ENCODE results near the gene BAX.
"Not testable (repeated sequence)": the region's sequence is repeated elsewhere in the genome, so short reads cannot be mapped to it uniquely, and the experiment has no call there.

BAX gene

GRCh38 chr19:48921721-48922500, 32.8 kb upstream of the BAX start:
- TF ChIP-seq CTCF (conservative IDR thresholded peaks at IDR 0.05; ENCODE audit: low read depth), result no peak
- DNase-seq (ENCODE audit: low spot score), result no peak
- ChIA-PET POLR2A (ENCODE audit: low non-redundant PET) (interaction anchor here (0.7 to 1.0 kb wide), 2 partner anchors 10 to 35 kb away, joined by 5 to 7 read pairs; no protein-coding TSS in a partner anchor), CTCF (no interaction called here)
- no peak overlapping the region; the same call in 1 of the 2 replicates for H3K27ac ChIP-seq

GRCh38 chr19:48922548-48923490, 31.9 kb upstream of the BAX start:
- H3K27ac ChIP-seq, result peak overlapping the region; percentile 90
- DNase-seq (ENCODE audit: low spot score), result no peak
- ChIA-PET CTCF (no interaction called here), POLR2A (ENCODE audit: low non-redundant PET) (no interaction called here)
- no peak for TF ChIP-seq CTCF (conservative IDR thresholded peaks at IDR 0.05; ENCODE audit: low read depth)

- POLR2A ChIA-PET (ENCODE audit: low non-redundant PET), result interaction anchor here (0.5 to 0.6 kb wide), 2 partner anchors 45 to 67 kb away, joined by 4 to 6 read pairs; no protein-coding TSS in a partner anchor
- peak; percentile 68 for DNase-seq (ENCODE audit: low spot score)
- H3K27ac ChIP-seq, result peak overlapping the region; percentile 90
- CTCF ChIA-PET, result no interaction called here
- no peak for TF ChIP-seq CTCF (conservative IDR thresholded peaks at IDR 0.05; ENCODE audit: low read depth)
These were observed 29.3 kb upstream of the BAX start for GRCh38 chr19:48925240-48925843.

- POLR2A ChIA-PET (ENCODE audit: low non-redundant PET); CTCF ChIA-PET; DNase-seq (ENCODE audit: low spot score): not testable (repeated sequence)
- peak overlapping the region; percentile 90 for H3K27ac ChIP-seq
These were observed 28.8 kb upstream of the BAX start for GRCh38 chr19:48925890-48926289.

GRCh38 chr19:48926909-48927308, 27.8 kb upstream of the BAX start:
- ChIA-PET CTCF (interaction anchor here (0.6 kb wide), 1 partner anchor 235 kb away, joined by 3 read pairs; no protein-coding TSS in a partner anchor), POLR2A (ENCODE audit: low non-redundant PET) (no interaction called here)
- peak overlapping the region; percentile 90 for H3K27ac ChIP-seq
- peak; percentile 82 for DNase-seq (ENCODE audit: low spot score)
- no peak for TF ChIP-seq CTCF (conservative IDR thresholded peaks at IDR 0.05; ENCODE audit: low read depth)

- POLR2A ChIA-PET (ENCODE audit: low non-redundant PET), result not testable (repeated sequence)
These were observed 27.0 kb upstream of the BAX start for GRCh38 chr19:48927692-48928091.

More at GRCh38 chr19:48927692-48928091, 27.0 kb upstream of the BAX start:
- DNase-seq (ENCODE audit: low spot score); CTCF ChIA-PET: not testable (repeated sequence)
- H3K27ac ChIP-seq, result peak overlapping the region; percentile 90

Data from RWPE1 (cell line).